Measurements from ENCODE around the gene ODF4. TPM values are rescaled to one million over a fixed set of nuclear protein-coding genes. Genes with fewer than 3 reads are reported as not detected.

Gene ODF4
- polyA plus RNA-seq, 1 experiment, result not detected

DNA sequence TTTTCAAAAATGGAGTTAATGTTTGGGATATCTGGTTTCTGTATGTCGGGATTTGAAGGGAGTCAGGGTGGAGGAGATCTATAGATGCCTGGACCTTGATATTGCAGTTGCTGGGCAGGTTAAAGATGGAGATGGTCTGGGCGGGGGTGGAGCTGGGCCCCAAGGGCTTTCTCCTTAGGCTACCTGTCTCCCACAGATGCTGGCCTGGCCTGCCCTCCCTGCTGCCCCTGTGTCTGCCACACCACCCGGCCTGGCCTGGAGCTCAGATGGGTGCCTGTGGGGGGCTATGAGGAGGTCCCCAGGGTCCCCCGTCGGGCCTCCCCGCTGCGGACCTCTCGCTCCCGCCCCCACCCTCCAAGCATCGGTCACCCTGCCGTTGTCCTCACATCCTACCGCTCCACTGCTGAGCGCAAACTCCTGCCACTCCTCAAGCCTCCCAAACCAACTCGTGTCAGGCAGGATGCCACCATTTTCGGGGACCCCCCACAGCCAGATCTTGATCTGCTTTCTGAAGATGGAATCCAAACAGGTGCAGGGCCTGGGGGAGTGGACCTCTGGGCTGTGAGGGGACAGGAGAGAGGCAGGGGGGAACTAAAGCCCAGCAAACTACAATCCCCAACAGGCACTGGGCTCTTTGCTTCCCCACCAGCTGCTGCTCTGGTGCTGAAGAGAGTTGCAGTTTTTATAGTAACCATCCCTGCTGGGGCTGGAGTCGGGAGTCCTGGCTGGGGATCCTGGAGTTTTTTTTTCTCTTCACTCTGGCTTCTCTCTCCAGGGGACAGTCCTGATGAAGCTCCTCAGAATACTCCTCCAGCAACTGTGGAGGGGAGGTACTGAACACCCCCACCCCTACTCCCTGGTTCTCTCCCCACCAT is 26.7 kb upstream of the ODF4 start:
- DNase-seq (ENCODE audit: low read depth, low spot score), result no peak
- ChIA-PET POLR2A (no interaction called here), CTCF (no interaction called here)
- Histone ChIP-seq H3K27ac (ENCODE audit: low read depth, low read length) (no peak overlapping the region), H3K4me3 (ENCODE audit: low read depth, low read length) (no peak overlapping the region), H3K27me3 (ENCODE audit: control insufficient read depth, insufficient read depth, low read length) (peaks cover 64% of the 10 kb centered on the region), H3K9me3 (ENCODE audit: control insufficient read depth, insufficient read depth, low read length) (no peaks in the 10 kb centered on the region)
- TF ChIP-seq, protein P1, sequence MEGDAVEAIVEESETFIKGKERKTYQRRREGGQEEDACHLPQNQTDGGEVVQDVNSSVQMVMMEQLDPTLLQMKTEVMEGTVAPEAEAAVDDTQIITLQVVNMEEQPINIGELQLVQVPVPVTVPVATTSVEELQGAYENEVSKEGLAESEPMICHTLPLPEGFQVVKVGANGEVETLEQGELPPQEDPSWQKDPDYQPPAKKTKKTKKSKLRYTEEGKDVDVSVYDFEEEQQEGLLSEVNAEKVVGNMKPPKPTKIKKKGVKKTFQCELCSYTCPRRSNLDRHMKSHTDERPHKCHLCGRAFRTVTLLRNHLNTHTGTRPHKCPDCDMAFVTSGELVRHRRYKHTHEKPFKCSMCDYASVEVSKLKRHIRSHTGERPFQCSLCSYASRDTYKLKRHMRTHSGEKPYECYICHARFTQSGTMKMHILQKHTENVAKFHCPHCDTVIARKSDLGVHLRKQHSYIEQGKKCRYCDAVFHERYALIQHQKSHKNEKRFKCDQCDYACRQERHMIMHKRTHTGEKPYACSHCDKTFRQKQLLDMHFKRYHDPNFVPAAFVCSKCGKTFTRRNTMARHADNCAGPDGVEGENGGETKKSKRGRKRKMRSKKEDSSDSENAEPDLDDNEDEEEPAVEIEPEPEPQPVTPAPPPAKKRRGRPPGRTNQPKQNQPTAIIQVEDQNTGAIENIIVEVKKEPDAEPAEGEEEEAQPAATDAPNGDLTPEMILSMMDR (IDR thresholded peaks at IDR 0.05; ENCODE audit: low read depth, low read length), result no peak

DNA sequence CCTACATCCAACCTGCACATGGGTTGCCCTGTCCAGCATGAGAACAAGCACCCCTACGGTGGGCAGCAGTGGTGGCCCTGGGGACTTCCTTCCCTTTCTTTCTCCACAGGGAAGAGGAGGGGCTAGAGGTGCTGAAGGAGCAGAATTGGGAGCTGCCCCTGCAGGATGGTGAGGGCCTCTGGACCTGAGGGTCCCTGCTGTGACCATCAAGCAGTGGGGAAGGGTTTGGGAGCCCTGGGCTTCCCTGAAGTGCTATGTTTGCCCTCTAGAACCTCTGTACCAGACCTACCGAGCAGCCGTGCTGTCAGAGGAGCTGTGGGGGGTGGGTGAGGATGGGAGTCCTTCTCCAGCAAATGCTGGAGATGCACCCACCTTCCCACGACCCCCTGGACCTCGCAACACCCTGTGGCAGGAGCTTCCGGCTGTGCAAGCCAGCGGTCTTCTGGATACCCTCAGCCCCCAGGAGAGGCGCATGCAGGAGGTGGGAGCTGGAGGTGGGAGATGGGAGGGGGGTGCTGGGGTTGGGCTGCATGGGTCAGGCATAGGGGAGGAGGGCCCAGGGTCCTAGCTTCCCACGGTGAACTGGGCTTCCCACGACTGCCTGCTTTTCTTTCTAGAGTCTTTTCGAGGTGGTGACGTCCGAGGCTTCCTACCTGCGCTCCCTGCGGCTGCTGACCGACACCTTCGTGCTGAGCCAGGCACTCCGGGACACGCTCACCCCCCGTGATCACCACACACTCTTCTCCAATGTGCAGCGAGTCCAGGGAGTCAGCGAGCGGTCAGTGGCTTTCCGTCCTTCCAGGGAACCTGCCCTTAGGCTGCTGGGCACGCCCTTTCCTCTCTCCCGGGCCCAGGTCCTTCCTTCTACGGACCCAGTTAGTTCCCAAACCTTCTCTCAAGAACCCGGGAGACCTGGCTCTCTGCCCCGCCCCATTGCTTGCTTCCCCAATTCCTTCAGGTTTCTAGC is 24.6 kb upstream of the ODF4 start:
- Histone ChIP-seq H3K4me3 (ENCODE audit: low read depth, low read length) (no peak overlapping the region), H3K9me3 (ENCODE audit: control insufficient read depth, insufficient read depth, low read length) (no peaks in the 10 kb centered on the region), H3K27ac (ENCODE audit: low read depth, low read length) (no peak overlapping the region), H3K27me3 (ENCODE audit: control insufficient read depth, insufficient read depth, low read length) (peaks cover 67% of the 10 kb centered on the region)
- no peak for DNase-seq (ENCODE audit: low read depth, low spot score)
- POLR2A ChIA-PET, result no interaction called here
- CTCF ChIA-PET, result interaction anchor here (0.8 kb wide), 1 partner anchor 14 kb away, joined by 4 read pairs; no protein-coding TSS in a partner anchor
- TF ChIP-seq, protein P1 (IDR thresholded peaks at IDR 0.05; ENCODE audit: low read depth, low read length), result no peak

DNA sequence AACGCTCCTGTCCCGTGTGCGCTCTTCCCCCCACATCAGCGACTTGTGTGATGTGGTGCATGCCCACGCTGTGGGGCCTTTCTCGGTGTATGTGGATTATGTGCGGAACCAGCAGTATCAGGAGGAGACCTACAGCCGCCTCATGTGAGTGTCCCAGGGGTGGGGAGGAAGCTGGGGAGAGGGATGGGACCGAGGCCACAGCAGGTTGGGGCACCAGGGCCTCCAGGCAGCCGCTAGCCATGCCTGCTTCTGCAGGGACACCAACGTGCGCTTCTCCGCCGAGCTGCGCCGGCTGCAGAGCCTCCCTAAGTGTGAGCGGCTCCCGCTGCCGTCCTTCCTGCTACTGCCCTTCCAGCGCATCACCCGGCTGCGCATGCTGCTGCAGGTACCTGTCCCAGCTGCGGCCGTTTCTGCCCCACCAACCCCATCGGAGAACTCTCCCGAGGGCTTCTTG is 23.8 kb upstream of the ODF4 start:
- H3K4me3 ChIP-seq (ENCODE audit: low read depth, low read length), result no peak overlapping the region
- H3K27ac ChIP-seq (ENCODE audit: low read depth, low read length), result no peak overlapping the region
- no peaks in the 10 kb centered on the region for H3K9me3 ChIP-seq (ENCODE audit: control insufficient read depth, insufficient read depth, low read length)
- ChIA-PET CTCF (no interaction called here), POLR2A (no interaction called here)
- peaks cover 67% of the 10 kb centered on the region for H3K27me3 ChIP-seq (ENCODE audit: control insufficient read depth, insufficient read depth, low read length)
- DNase-seq (ENCODE audit: low read depth, low spot score), result no peak
- TF ChIP-seq, protein P1 (IDR thresholded peaks at IDR 0.05; ENCODE audit: low read depth, low read length), result no peak

DNA sequence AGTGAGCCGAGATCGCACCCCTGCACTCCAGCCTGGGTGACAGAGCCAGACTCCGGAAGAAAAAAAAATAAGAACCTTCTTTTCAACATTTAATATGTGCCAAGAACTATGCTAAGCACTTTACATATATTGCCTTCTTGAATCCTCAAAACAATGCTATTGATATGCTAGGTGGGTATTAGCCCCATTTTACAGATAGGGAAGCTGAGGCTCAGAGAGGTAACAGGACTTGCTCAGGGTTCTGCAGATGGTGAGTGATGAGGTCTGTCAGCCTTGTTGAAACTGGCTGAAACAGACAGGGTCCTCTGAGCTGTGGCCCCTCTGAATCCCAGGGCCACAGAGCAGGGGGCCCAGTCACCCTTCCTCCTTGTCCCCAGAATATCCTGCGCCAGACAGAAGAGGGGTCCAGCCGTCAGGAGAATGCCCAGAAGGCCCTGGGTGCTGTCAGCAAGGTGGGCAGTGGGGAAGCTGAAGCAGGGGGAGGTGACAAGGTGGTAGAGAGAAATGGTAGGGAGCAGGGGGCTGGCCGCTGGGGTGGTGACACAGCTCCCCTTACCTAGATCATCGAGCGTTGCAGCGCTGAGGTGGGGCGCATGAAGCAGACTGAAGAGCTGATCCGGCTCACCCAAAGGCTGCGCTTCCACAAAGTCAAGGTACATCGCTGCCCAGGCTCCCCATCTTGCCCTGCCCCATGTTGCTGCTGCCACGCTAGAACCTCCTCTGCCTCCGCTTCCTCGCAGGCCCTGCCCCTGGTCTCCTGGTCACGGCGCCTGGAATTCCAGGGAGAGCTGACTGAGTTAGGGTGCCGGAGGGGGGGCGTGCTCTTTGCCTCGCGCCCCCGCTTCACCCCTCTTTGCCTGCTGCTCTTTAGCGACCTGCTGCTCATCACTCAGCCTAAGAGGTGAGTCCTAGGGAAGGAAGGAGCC is 21.4 kb upstream of the ODF4 start:
- H3K9me3 ChIP-seq (ENCODE audit: control insufficient read depth, insufficient read depth, low read length), result no peaks in the 10 kb centered on the region
- peaks cover 54% of the 10 kb centered on the region for H3K27me3 ChIP-seq (ENCODE audit: control insufficient read depth, insufficient read depth, low read length)
- TF ChIP-seq, protein P1 (IDR thresholded peaks at IDR 0.05; ENCODE audit: low read depth, low read length), result no peak
- no peak for DNase-seq (ENCODE audit: low read depth, low spot score)
- H3K4me3 ChIP-seq (ENCODE audit: low read depth, low read length), result no peak overlapping the region
- ChIA-PET CTCF (interaction anchor here (2.5 kb wide), 1 partner anchor 18 kb away, joined by 11 read pairs; no protein-coding TSS in a partner anchor), POLR2A (no interaction called here)
- no peak overlapping the region for H3K27ac ChIP-seq (ENCODE audit: low read depth, low read length)

Data from AG04450 (cell line).